Stimulated activated naive CD8-positive, alpha-beta T cell treated with anti-CD3 and anti-CD28 coated beads, Interleukin-15, Interleukin-2, amounts not matched to agents 100 ng/mL and 50 ng/mL, for 24 hours (primary cell): Measurements from ENCODE around the gene ZIC4.

ENCODE experiments used
- H3K27ac Mint-ChIP-seq: one replicate; pipeline ENCODE4 v1.8.0; 2021; ENCODE audit warnings: mild to moderate bottlenecking, mixed read lengths
- H3K27me3 Mint-ChIP-seq: one replicate; pipeline ENCODE4 v1.8.0; 2021; ENCODE audit warnings: mixed read lengths
- H3K36me3 Mint-ChIP-seq: one replicate; pipeline ENCODE4 v1.8.0; 2021; ENCODE audit warnings: low read depth, mixed read lengths
- H3K4me1 Mint-ChIP-seq: one replicate; pipeline ENCODE4 v1.8.0; 2021; ENCODE audit warnings: low read depth, mixed read lengths
- H3K4me3 Mint-ChIP-seq: one replicate; pipeline ENCODE4 v1.8.0; 2021; ENCODE audit warnings: mild to moderate bottlenecking, mixed read lengths
- H3K9me3 Mint-ChIP-seq: one replicate; pipeline ENCODE4 v1.8.0; 2021; ENCODE audit warnings: mixed read lengths

The ZIC4 gene

GRCh38 chr3:147380387-147380951 lies 25.9 kb downstream of the ZIC4 start:
- Mint-ChIP-seq H3K4me3 (no peak overlapping the region), H3K4me1 (no peaks in the 10 kb centered on the region), H3K27me3 (peaks cover 86% of the 10 kb centered on the region)

GRCh38 chr3:147379651-147380050 lies 26.7 kb downstream of the ZIC4 start:
- no peak overlapping the region for H3K27ac Mint-ChIP-seq
- H3K27me3 Mint-ChIP-seq: peaks cover 84% of the 10 kb centered on the region
- no peaks in the 10 kb centered on the region for H3K9me3 Mint-ChIP-seq
- H3K4me1 Mint-ChIP-seq: no peaks in the 10 kb centered on the region
- H3K4me3 Mint-ChIP-seq: no peak overlapping the region
- no peaks in the 10 kb centered on the region for H3K36me3 Mint-ChIP-seq

More at GRCh38 chr3:147380387-147380951, 25.9 kb downstream of the ZIC4 start:
- H3K9me3 Mint-ChIP-seq: no peaks in the 10 kb centered on the region
- no peaks in the 10 kb centered on the region for H3K36me3 Mint-ChIP-seq
- H3K27ac Mint-ChIP-seq: no peak overlapping the region

GRCh38 chr3:147377412-147378367 lies 28.7 kb downstream of the ZIC4 start:
- H3K27me3 Mint-ChIP-seq: peaks cover 84% of the 10 kb centered on the region

GRCh38 chr3:147373301-147373700 lies 33.0 kb downstream of the ZIC4 start:
- peaks cover 89% of the 10 kb centered on the region for H3K27me3 Mint-ChIP-seq
- H3K36me3 Mint-ChIP-seq: peaks cover 6% of the 10 kb centered on the region
- H3K9me3 Mint-ChIP-seq: peaks cover 4% of the 10 kb centered on the region
- H3K4me1 Mint-ChIP-seq: no peaks in the 10 kb centered on the region
- no peak overlapping the region for H3K4me3 Mint-ChIP-seq
- H3K27ac Mint-ChIP-seq: no peak overlapping the region

More at GRCh38 chr3:147377412-147378367, 28.7 kb downstream of the ZIC4 start:
- Mint-ChIP-seq H3K27ac (no peak overlapping the region), H3K4me1 (no peaks in the 10 kb centered on the region), H3K9me3 (no peaks in the 10 kb centered on the region), H3K36me3 (peaks cover 2% of the 10 kb centered on the region), H3K4me3 (no peak overlapping the region)

- peaks cover 89% of the 10 kb centered on the region for H3K27me3 Mint-ChIP-seq
- H3K9me3 Mint-ChIP-seq: peaks cover 5% of the 10 kb centered on the region
- peaks cover 6% of the 10 kb centered on the region for H3K36me3 Mint-ChIP-seq
- H3K27ac Mint-ChIP-seq: no peak overlapping the region
- H3K4me1 Mint-ChIP-seq: no peaks in the 10 kb centered on the region
- no peak overlapping the region for H3K4me3 Mint-ChIP-seq
These were observed 33.8 kb downstream of the ZIC4 start for GRCh38 chr3:147372525-147373027.

GRCh38 chr3:147371771-147372340 lies 34.5 kb downstream of the ZIC4 start:
- Mint-ChIP-seq H3K4me3 (no peak overlapping the region), H3K9me3 (peaks cover 5% of the 10 kb centered on the region), H3K36me3 (peaks cover 6% of the 10 kb centered on the region), H3K27me3 (peaks cover 84% of the 10 kb centered on the region), H3K4me1 (no peaks in the 10 kb centered on the region), H3K27ac (no peak overlapping the region)

- peaks cover 6% of the 10 kb centered on the region for H3K36me3 Mint-ChIP-seq
- H3K27ac Mint-ChIP-seq: no peak overlapping the region
- H3K4me1 Mint-ChIP-seq: no peaks in the 10 kb centered on the region
- H3K9me3 Mint-ChIP-seq: peaks cover 5% of the 10 kb centered on the region
- peaks cover 78% of the 10 kb centered on the region for H3K27me3 Mint-ChIP-seq
- H3K4me3 Mint-ChIP-seq: no peak overlapping the region
These were observed 35.2 kb downstream of the ZIC4 start for GRCh38 chr3:147371140-147371539.

- H3K36me3 Mint-ChIP-seq: peaks cover 6% of the 10 kb centered on the region
- H3K9me3 Mint-ChIP-seq: peaks cover 5% of the 10 kb centered on the region
- no peak overlapping the region for H3K27ac Mint-ChIP-seq
- no peaks in the 10 kb centered on the region for H3K4me1 Mint-ChIP-seq
- H3K4me3 Mint-ChIP-seq: no peak overlapping the region
- H3K27me3 Mint-ChIP-seq: peaks cover 76% of the 10 kb centered on the region
These were observed 36.0 kb downstream of the ZIC4 start for GRCh38 chr3:147370349-147370748.

GRCh38 chr3:147369661-147370123 lies 36.7 kb downstream of the ZIC4 start:
- Mint-ChIP-seq H3K4me1 (no peaks in the 10 kb centered on the region), H3K27me3 (peaks cover 77% of the 10 kb centered on the region), H3K9me3 (peaks cover 5% of the 10 kb centered on the region), H3K27ac (no peak overlapping the region), H3K36me3 (peaks cover 6% of the 10 kb centered on the region), H3K4me3 (no peak overlapping the region)

- Mint-ChIP-seq H3K27ac (no peak overlapping the region), H3K4me1 (no peaks in the 10 kb centered on the region), H3K9me3 (peaks cover 5% of the 10 kb centered on the region), H3K4me3 (no peak overlapping the region), H3K27me3 (peaks cover 77% of the 10 kb centered on the region), H3K36me3 (peaks cover 6% of the 10 kb centered on the region)
These were observed 37.1 kb downstream of the ZIC4 start for GRCh38 chr3:147369231-147369630.

GRCh38 chr3:147368561-147369221 lies 37.7 kb downstream of the ZIC4 start:
- H3K9me3 Mint-ChIP-seq: peaks cover 5% of the 10 kb centered on the region
- peaks cover 6% of the 10 kb centered on the region for H3K36me3 Mint-ChIP-seq
- H3K27me3 Mint-ChIP-seq: peaks cover 77% of the 10 kb centered on the region
- no peak overlapping the region for H3K27ac Mint-ChIP-seq
- no peak overlapping the region for H3K4me3 Mint-ChIP-seq
- H3K4me1 Mint-ChIP-seq: no peaks in the 10 kb centered on the region

- H3K9me3 Mint-ChIP-seq: peaks cover 5% of the 10 kb centered on the region
These were observed 38.2 kb downstream of the ZIC4 start for GRCh38 chr3:147368151-147368550.

GRCh38 chr3:147367676-147368075 lies 38.7 kb downstream of the ZIC4 start:
- Mint-ChIP-seq H3K9me3 (peaks cover 5% of the 10 kb centered on the region), H3K36me3 (peaks cover 4% of the 10 kb centered on the region), H3K27me3 (peaks cover 72% of the 10 kb centered on the region), H3K27ac (no peak overlapping the region), H3K4me3 (no peak overlapping the region), H3K4me1 (no peaks in the 10 kb centered on the region)

More at GRCh38 chr3:147368151-147368550, 38.2 kb downstream of the ZIC4 start:
- no peak overlapping the region for H3K27ac Mint-ChIP-seq
- H3K4me3 Mint-ChIP-seq: no peak overlapping the region
- peaks cover 77% of the 10 kb centered on the region for H3K27me3 Mint-ChIP-seq
- no peaks in the 10 kb centered on the region for H3K4me1 Mint-ChIP-seq
- peaks cover 6% of the 10 kb centered on the region for H3K36me3 Mint-ChIP-seq
